GOT3 (cell line): ENCODE measurements around the gene WWOX.
"Not testable (repeated sequence)": the region's sequence is repeated elsewhere in the genome, so short reads cannot be mapped to it uniquely, and the experiment has no call there.

Experiments used
- DNase-seq: peaks from one replicate; lab custom pipeline; 2025; ENCODE audit warnings: mixed read lengths; lab: John Stamatoyannopoulos, UW

Gene WWOX

GRCh38 chr16:78099271-78100111, at the start of gene WWOX:
Gene WWOX, plus strand, starts transcription at chr16:78099654.
- peak; percentile 87 for DNase-seq

DNA sequence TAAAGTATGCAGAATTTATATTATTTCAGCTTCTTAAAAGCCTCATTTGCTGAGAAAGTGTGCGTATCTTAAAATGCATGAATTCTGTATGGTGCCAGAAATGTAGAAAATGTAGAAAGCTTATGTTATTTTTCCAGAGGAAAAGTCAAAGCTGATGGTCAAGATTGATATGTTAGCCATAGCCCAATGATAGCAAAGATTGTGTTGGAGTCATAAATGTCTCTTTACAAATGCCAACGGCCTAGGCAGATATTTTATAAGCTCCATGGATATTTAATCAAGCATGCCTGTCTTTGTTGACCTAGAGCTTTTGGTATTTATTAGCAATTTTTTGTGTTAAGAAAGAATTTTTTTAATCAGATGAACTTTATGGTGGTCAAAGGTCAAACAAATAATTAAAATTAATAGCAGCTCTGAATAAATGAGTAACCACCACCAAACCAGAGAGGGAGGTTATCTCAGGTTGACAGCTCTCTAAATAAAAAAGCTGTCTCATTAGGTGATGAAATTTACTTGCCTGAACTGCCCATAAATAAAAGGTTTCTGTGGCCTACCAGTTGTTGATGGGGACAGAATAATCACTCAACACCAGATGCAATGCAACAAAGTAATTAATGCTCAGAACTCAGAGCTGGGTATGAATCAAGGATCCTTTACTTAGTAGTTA, 48.6 kb upstream of the WWOX start:
- no peak for DNase-seq

GRCh38 chr16:78057803-78058564, 41.5 kb upstream of the WWOX start:
- no peak for DNase-seq

DNA sequence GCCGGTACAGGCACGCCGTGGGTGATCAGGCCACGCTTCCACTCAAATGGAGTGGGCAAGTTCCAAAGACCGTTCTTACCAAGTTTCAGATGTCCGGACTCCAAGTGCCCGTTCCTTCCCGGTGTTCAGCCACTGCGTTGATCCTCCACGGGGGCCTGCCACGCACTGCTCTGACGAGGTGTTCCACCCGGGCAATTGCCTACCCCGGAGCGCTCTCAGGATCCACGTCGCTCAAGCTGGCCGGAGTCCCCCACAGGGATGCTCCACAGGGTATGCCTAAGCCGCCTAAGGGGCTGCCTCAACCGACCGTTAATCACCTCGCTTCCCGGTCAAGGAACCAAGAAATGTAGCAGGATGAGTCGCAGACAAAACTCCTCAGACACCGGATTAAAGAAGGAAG, 39.6 kb upstream of the WWOX start:
- DNase-seq, result not testable (repeated sequence)

- DNase-seq, result no peak
Measured at GRCh38 chr16:78060295-78060694, 39.2 kb upstream of the WWOX start.

DNA sequence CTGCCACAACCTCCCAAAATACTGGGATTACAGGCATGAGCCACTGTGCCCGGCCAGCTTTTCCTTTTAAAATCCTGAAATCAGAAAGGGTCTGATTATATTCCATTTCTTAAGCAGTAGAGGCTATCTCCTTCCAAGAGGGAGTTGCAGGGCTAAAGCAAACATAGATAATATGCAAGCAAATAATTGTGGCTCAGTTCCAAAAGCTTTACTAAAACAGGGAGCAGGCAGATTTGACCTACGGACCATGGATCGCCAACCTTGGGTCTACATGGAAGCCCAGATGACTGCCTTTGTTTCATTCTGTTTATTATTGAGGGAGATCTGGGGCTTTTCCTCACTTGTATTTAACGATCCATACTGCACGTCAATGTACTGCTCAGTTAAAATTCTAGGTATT, 38.6 kb upstream of the WWOX start:
- DNase-seq, result no peak

DNA sequence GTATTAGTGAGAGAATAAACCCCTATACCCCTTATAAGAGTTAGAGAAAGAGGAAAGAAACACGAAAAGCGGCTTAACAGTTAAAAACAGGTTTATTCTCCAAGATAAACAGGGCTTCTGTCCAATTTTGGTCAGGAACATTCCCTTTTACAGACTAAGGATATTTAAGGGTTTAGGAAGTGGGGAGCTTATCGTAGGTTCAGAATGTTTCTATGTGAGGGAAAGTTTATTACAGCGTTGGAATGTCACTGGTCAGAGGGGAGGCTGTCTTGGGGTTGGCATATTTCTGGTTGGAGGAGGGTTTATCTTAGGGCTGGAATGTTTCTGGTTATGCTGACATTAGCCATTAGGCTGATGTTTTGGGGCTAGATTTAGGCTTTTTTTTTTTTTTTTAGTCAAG, 34.1 kb upstream of the WWOX start:
- no peak for DNase-seq

DNA sequence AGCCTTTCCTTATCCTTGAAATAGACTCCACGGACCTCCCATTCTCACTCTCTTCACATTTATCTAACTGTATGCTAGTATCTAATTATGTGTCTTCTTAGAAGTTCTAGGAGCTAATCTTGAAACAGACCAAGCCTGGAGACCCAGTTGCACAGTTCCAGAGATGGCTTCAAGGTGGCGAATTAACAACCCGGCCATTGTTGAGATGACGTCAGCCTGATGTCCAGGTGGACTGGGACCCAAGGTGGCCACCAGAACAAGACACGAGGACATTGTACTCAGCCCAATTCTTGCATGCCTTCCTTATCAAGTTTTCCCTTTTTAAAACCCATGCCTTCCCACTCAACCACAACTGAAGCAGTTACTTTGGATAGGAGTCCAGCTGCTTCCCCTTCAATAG, 29.5 kb upstream of the WWOX start:
- DNase-seq, result no peak

GRCh38 chr16:78072275-78072674, 27.2 kb upstream of the WWOX start:
- no peak for DNase-seq

DNA sequence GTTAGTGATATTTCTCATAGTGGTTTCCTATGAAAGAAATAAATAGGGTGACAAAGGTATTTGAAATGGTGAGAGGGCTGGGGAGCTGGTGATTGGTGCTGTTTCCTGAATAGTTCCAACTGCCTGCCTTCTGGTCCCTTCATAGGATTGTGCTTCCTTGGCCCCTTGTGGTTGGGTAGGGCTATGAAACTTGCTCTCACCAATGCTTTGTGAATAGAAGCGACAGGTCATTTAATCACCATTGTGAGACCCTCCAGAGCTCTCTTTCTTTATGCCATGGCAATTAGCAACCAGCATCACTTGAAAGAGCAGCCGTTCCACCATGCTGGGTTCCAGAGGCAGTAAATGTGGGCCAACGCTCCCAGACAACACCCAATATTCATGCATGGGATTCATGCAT, 23.7 kb upstream of the WWOX start:
- no peak for DNase-seq

- DNase-seq, result no peak
Measured at GRCh38 chr16:78081341-78081740, 18.1 kb upstream of the WWOX start.

GRCh38 chr16:78091419-78091818, 8.0 kb upstream of the WWOX start:
- DNase-seq, result no peak

GRCh38 chr16:78092758-78093157, 6.7 kb upstream of the WWOX start:
- no peak for DNase-seq

DNA sequence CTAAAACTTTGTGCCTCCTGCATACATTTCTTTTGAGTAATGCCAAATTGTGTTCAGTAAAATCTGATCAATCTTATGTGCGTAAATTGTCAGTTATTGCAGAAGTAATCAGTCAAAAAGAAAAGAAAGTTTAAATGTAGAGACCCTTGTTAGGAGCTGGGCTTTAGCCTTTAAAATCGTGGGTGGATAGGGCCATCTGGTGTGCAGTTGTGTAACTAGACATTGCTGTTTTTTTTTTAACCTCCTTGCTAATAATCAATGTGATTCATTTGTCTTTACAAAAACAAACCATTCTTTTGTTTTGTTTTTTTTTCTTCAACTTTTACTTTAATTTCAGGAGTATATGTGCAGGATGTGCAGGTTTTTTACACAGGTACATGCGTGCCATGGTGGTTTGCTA, 5.3 kb upstream of the WWOX start:
- no peak for DNase-seq

DNA sequence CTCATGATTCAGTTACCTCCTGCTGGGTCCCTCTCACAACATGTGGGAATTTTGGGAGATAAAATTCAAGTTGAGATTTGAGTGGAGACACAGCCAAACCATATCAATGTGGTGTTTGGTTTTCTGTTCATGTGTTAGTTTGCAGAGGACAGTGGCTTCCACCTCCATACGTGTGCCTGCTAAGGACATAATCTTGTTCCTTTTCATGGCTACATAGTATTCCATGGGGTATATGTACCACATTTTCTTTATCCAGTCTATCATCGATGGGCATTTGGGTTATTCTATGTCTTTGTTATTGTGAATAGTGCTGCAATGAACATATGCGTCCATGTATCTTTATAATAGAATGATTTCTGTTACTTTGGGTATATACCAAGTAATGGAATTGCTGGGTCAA, 4.5 kb upstream of the WWOX start:
- no peak for DNase-seq

- DNase-seq, result no peak
Measured at GRCh38 chr16:78096386-78096785, 3.1 kb upstream of the WWOX start.

DNA sequence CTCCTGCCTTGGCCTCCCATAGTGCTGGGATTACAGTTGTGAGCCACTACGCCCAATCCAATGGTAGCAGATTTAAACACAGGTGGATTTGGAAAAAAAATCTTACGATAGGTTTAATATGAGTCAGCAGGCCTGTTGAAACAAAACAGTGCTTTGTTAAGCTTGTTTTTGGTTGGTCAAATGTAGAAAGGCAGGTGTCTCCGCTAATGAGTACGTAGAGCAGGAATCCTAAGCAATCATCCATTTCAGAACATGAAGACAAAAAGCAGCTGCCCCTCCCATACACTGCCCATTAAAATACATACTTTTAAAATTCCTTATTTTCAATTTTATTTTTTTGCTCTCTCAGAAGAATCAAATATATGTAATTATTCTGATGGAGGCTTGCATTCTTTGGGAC, 1.9 kb upstream of the WWOX start:
- no peak for DNase-seq

- no peak for DNase-seq
Measured at GRCh38 chr16:78098087-78098486, 1.4 kb upstream of the WWOX start.

DNA sequence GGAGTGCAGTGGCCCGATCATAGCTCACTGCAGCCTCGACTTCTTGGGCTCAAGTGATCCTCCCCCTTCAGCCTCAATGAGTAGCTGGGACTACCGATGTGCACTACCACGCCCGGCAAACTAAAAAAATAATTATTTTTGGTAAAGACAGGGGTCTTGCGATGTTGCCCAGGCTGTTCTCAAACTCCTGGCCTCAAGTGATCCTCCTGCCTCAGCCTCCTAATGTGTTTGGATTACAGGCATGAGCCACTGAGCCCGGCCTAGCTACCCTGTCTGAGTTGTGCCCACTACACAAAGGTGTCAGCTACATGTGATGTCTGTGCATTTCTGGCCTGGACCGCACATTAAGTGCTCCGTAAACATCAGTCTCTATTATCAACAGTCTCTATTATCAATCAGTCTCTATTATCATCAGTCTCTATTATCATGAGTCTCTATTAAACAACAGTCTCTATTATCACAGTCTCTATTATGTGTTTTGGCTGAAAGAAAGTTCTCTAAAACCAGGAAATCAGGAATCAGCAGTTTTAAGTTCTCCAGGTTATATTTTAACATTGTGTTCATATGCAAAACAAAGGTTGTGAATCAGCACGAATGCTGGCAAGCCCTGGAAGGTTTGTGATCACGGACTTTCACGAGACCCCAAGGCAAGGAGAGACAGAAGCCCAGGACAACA, 721 bp upstream of the WWOX start:
- no peak for DNase-seq

GRCh38 chr16:78100112-78100467, 636 bp downstream of the WWOX start:
- DNase-seq, result no peak

- DNase-seq, result no peak
Measured at GRCh38 chr16:78102122-78102660, 2.7 kb downstream of the WWOX start.

GRCh38 chr16:78102865-78103264, 3.4 kb downstream of the WWOX start:
- DNase-seq, result no peak
